ENCODE data around the gene ZFC3H1.
"Not testable (repeated sequence)": the region's sequence is repeated elsewhere in the genome, so short reads cannot be mapped to it uniquely, and the experiment has no call there.

ZFC3H1 gene

GRCh38 chr12:71578694-71579258, 84.9 kb downstream of the ZFC3H1 start:
- in situ Hi-C loops (cut with HindIII; ENCODE audit: low sequenced_read_pairs) = no loop called here
- TF ChIP-seq, protein P1, sequence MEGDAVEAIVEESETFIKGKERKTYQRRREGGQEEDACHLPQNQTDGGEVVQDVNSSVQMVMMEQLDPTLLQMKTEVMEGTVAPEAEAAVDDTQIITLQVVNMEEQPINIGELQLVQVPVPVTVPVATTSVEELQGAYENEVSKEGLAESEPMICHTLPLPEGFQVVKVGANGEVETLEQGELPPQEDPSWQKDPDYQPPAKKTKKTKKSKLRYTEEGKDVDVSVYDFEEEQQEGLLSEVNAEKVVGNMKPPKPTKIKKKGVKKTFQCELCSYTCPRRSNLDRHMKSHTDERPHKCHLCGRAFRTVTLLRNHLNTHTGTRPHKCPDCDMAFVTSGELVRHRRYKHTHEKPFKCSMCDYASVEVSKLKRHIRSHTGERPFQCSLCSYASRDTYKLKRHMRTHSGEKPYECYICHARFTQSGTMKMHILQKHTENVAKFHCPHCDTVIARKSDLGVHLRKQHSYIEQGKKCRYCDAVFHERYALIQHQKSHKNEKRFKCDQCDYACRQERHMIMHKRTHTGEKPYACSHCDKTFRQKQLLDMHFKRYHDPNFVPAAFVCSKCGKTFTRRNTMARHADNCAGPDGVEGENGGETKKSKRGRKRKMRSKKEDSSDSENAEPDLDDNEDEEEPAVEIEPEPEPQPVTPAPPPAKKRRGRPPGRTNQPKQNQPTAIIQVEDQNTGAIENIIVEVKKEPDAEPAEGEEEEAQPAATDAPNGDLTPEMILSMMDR (IDR thresholded peaks at IDR 0.05; ENCODE audit: low read depth, low read length, missing control alignments) = no peak
- no peak for DNase-seq (ENCODE audit: low read depth)
- H3K4me3 ChIP-seq (ENCODE audit: low read depth, low read length) = no peak overlapping the region

DNA sequence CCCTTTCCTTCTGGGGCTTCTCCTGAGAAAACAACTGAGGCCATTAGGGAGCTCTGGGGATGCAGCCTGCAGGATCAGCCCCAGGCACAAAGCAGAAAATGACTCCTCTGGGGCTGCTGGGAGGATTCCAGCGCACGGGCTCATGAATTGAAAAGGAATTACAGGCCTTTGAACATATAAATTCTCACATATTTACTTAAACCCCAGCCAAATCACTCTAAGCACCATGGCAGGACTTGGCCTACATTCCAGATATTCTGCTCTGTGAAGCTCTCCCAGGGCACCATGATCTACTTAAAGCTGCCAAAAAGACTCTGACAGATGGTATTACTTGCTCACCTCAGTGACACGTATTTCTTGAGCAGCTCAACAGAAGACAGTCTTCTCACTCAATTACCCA, 87.2 kb downstream of the ZFC3H1 start:
- no peak overlapping the region for H3K4me3 ChIP-seq (ENCODE audit: low read depth, low read length)
- no peak for DNase-seq (ENCODE audit: low read depth)
- TF ChIP-seq, protein P1 (IDR thresholded peaks at IDR 0.05; ENCODE audit: low read depth, low read length, missing control alignments) = no peak
- in situ Hi-C loops (cut with HindIII; ENCODE audit: low sequenced_read_pairs) = no loop called here

DNA sequence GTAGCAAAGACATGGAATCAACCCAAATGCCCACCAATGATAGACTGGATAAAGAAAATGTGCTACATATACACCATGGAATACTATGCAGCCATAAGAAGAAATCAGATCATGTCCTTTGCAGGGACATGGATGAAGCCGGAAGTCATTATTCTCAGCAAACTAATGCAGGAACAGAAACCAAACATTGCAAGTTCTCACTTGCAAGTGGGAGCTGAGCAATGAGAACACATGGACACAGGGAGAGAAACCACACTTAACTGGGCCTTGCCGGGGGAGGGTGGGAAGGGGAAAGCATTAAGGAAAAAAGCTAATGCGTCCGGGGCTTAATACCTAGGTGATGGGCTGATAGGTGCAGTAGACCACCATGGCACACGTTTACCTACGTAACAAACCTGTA, 93.8 kb downstream of the ZFC3H1 start:
- DNase-seq (ENCODE audit: low read depth); in situ Hi-C loops (cut with HindIII; ENCODE audit: low sequenced_read_pairs); H3K4me3 ChIP-seq (ENCODE audit: low read depth, low read length): not testable (repeated sequence)

- TF ChIP-seq, protein P1 (IDR thresholded peaks at IDR 0.05; ENCODE audit: low read depth, low read length, missing control alignments) = no peak
- in situ Hi-C loops (cut with HindIII; ENCODE audit: low sequenced_read_pairs) = no loop called here
- no peak overlapping the region for H3K4me3 ChIP-seq (ENCODE audit: low read depth, low read length)
- no peak for DNase-seq (ENCODE audit: low read depth)
Measured at GRCh38 chr12:71567537-71567936, 96.1 kb downstream of the ZFC3H1 start.

GRCh38 chr12:71566655-71567054, 97.0 kb downstream of the ZFC3H1 start:
- TF ChIP-seq, protein P1 (IDR thresholded peaks at IDR 0.05; ENCODE audit: low read depth, low read length, missing control alignments) = no peak
- in situ Hi-C loops (cut with HindIII; ENCODE audit: low sequenced_read_pairs) = no loop called here
- DNase-seq (ENCODE audit: low read depth) = no peak
- no peak overlapping the region for H3K4me3 ChIP-seq (ENCODE audit: low read depth, low read length)

- TF ChIP-seq, protein P1 (IDR thresholded peaks at IDR 0.05; ENCODE audit: low read depth, low read length, missing control alignments) = no peak
- in situ Hi-C loops (cut with HindIII; ENCODE audit: low sequenced_read_pairs) = no loop called here
- H3K4me3 ChIP-seq (ENCODE audit: low read depth, low read length) = no peak overlapping the region
Measured at GRCh38 chr12:71565535-71565934, 98.1 kb downstream of the ZFC3H1 start.

GRCh38 chr12:71562676-71563595, 100.7 kb downstream of the ZFC3H1 start:
- TF ChIP-seq, protein P1 (IDR thresholded peaks at IDR 0.05; ENCODE audit: low read depth, low read length, missing control alignments) = no peak
- in situ Hi-C loops (cut with HindIII; ENCODE audit: low sequenced_read_pairs) = no loop called here
- no peak for DNase-seq (ENCODE audit: low read depth)
- H3K4me3 ChIP-seq (ENCODE audit: low read depth, low read length) = no peak overlapping the region

More at GRCh38 chr12:71565535-71565934, 98.1 kb downstream of the ZFC3H1 start:
- no peak for DNase-seq (ENCODE audit: low read depth)

Measured in astrocyte of the cerebellum (primary cell).